Skeletal muscle tissue (tissue), 4 donors: Measurements from ENCODE around the gene WDR54. TPM values are rescaled to one million over a fixed set of nuclear protein-coding genes. Genes with fewer than 3 reads are reported as not detected.
"Not testable (repeated sequence)": the region's sequence is repeated elsewhere in the genome, so short reads cannot be mapped to it uniquely, and the experiment has no call there.

ENCODE experiments used
- H3K27ac ChIP-seq: one replicate; pipeline ENCODE4 v1.7.0; 2013; ENCODE audit warnings: mild to moderate bottlenecking, low read depth, low read length, inconsistent platforms
- H3K27me3 ChIP-seq, 3 donors: one replicate each; pipeline ENCODE4 v1.7.0; 2013; ENCODE audit warnings: low read length in 3 of 3; ENCODE audit not compliant: control insufficient read depth in 3 of 3, insufficient read depth in 3 of 3
- H3K36me3 ChIP-seq, 3 donors: one replicate each; pipeline ENCODE4 v1.7.0; 2013; ENCODE audit warnings: low read length in 3 of 3; ENCODE audit not compliant: control insufficient read depth in 3 of 3, insufficient read depth in 3 of 3
- H3K4me1 ChIP-seq, 3 donors: one replicate each; pipeline ENCODE4 v1.7.0; 2013; ENCODE audit warnings: low read length in 3 of 3, mild to moderate bottlenecking in 3 of 3; ENCODE audit not compliant: control insufficient read depth in 3 of 3, insufficient read depth in 3 of 3
- H3K4me3 ChIP-seq, 3 donors: one replicate each; pipeline ENCODE4 v1.7.0; 2013; ENCODE audit warnings: low read length in 3 of 3
- H3K9ac ChIP-seq, 3 donors: one replicate each; pipeline ENCODE4 v1.7.0; 2013; ENCODE audit warnings: low read length in 3 of 3, mild to moderate bottlenecking in 3 of 3, moderate library complexity in 2 of 3, low read depth in 1 of 3
- H3K9me3 ChIP-seq, 3 donors: one replicate each; pipeline ENCODE4 v1.7.0; 2013; ENCODE audit warnings: low read length in 3 of 3; ENCODE audit not compliant: control insufficient read depth in 3 of 3
- total RNA-seq: library from RNA; depleted of rRNA; stranded (reverse); fragments of >200 nt; gene quantifications from one replicate; pipeline ENCODE4 v1.2.3, GENCODE V29; 2014
- donor health status: Osteomylitis.

WDR54 gene
- total RNA-seq, 1 donor from 2014 or later, result 5.7 TPM

DNA sequence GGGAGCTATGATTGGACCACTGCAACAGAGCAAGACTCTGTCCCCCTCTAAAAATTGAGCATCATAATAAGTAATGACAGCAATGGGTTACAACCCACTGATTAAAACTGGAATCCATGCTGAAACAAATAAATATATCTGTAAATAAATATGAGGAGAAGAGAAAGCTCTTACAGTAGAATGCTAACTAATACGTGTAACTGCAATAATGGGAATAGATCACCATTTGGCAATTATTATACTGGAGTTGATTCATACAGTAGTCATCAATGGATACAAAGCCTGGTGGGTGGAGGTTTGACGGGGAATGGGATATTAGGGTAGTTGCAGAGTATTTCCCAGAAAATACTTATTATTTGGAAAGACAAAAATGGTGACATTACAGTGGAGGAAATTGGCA lies 27.2 kb downstream of the WDR54 start:
- Histone ChIP-seq H3K9ac (no peak overlapping the region), H3K36me3 (no peaks in the 10 kb centered on the region), H3K9me3 (no peaks in the 10 kb centered on the region), H3K27ac (no peak overlapping the region), H3K4me1 (no peaks in the 10 kb centered on the region), H3K4me3 (no peak overlapping the region), H3K27me3 (no peaks in the 10 kb centered on the region)

DNA sequence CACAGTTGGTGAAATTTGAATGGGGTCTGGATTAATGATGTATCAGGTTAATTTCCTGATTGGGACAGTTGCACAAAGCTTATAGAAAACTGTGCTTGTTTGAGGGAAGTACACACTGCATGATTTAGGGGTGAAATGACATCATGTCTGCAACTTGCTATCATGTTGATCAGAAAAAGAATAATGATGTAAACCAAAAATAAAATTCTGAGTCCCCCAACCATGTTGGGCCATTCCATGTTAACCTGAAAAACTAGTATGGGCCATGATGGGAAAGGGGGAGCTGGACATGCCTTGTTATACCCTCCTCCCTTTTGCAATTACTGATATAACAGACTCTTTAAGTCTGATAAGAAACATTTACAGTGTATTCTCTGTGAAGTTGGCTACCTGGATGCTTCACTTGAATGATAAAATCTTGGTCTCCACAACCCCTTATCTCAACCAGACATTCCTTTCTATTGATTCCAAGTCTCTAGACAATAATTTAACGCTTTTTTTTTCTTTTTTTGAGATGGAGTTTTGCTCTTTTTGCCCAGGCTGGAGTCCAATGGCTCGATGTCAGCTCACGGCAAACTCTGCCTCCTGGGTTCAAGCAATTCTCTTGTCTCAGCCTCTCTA lies 29.1 kb downstream of the WDR54 start:
- H3K36me3 ChIP-seq, result no peaks in the 10 kb centered on the region
- peaks cover 7 to 11% (median 7%) of the 10 kb centered on the region in 3 donors for H3K4me1 ChIP-seq
- no peak overlapping the region for H3K9ac ChIP-seq
- no peak overlapping the region for H3K4me3 ChIP-seq
- no peak overlapping the region for H3K27ac ChIP-seq
- no peaks in the 10 kb centered on the region for H3K27me3 ChIP-seq
- H3K9me3 ChIP-seq, result no peaks in the 10 kb centered on the region

DNA sequence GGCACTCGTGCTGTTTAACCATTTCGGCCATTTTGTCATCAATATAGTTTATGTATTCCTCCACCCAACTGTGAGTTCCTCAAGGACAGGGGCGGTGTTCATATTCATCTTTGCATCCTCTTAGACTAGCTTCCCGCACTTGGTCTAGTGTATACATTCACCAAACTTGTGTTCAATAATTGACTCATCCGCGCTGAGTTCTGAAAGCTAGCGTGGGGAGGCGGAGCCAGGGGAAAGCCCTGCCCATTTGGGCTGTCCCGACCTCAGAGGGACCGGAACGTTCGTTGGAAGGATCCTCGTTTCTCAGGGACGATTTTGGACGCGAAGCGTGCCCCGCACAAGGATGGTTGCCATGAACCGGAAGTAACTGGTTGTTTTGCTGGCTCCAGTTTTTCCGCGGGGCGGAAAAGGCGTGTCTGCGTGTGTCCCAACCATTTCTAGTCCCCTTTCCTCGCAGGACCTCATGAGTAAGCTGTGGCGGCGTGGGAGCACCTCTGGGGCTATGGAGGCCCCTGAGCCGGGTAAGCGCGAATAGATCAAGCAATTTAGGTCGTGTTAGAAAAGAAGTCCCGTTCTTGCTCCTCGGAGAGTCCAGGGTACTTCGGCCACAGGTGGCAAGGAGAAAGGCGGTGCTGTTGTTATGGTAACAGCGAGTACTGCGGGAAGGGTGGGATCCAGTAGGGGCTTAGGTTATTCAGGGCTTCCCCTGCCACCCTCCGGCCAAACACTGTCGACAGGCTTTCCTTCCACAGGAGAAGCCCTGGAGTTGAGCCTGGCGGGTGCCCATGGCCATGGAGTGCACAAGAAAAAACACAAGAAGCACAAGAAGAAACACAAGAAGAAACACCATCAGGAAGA lies 33.4 kb downstream of the WDR54 start, which contains the start of gene INO80B:
Gene INO80B, plus strand, starts transcription at position 434 of the 858 bp plus-strand sequence. Its CDS starts 30 bp downstream, at position 464.
- H3K4me1 ChIP-seq, result peaks cover 26 to 41% (median 35%) of the 10 kb centered on the region in 3 donors
- H3K9me3 ChIP-seq, result no peaks in the 10 kb centered on the region
- no peaks in the 10 kb centered on the region for H3K27me3 ChIP-seq
- H3K27ac ChIP-seq, result peak within 1 kb of the TSS; percentile 37
- H3K9ac ChIP-seq, result peak within 1 kb of the TSS; percentile 71 to 89 (median 88)
- H3K4me3 ChIP-seq, result peak within 1 kb of the TSS; percentile 86 to 97 (median 89)
- H3K36me3 ChIP-seq, result peaks cover 0 to 3% (median 3%) of the 10 kb centered on the region in 3 donors

DNA sequence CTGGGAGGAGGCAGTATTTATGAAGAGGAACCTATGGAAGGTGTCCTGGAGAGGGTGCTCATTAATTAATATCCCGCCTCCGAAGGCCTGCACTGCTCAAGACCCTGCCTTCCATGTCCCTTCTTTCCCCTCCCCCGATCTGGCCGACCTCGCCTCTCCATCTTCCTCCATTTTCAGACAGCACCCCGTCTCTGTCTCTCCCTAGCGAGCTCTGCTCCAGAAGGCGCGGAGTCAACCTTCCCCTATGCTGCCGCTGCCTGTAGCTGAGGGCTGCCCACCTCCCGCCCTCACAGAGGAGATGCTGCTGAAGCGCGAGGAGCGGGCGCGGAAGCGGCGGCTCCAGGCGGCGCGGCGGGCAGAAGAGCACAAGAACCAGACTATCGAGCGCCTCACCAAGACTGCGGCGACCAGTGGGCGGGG lies 35.6 kb downstream of the WDR54 start:
- H3K36me3 ChIP-seq, result peaks cover 11 to 13% (median 13%) of the 10 kb centered on the region in 3 donors
- peak overlapping the region; percentile 60 to 95 (median 75) for H3K9ac ChIP-seq
- H3K9me3 ChIP-seq, result no peaks in the 10 kb centered on the region
- peak overlapping the region; percentile 71 to 93 (median 92) for H3K4me3 ChIP-seq
- no peaks in the 10 kb centered on the region for H3K27me3 ChIP-seq
- H3K4me1 ChIP-seq, result peaks cover 26 to 41% (median 35%) of the 10 kb centered on the region in 3 donors
- peak overlapping the region; percentile 92 for H3K27ac ChIP-seq

DNA sequence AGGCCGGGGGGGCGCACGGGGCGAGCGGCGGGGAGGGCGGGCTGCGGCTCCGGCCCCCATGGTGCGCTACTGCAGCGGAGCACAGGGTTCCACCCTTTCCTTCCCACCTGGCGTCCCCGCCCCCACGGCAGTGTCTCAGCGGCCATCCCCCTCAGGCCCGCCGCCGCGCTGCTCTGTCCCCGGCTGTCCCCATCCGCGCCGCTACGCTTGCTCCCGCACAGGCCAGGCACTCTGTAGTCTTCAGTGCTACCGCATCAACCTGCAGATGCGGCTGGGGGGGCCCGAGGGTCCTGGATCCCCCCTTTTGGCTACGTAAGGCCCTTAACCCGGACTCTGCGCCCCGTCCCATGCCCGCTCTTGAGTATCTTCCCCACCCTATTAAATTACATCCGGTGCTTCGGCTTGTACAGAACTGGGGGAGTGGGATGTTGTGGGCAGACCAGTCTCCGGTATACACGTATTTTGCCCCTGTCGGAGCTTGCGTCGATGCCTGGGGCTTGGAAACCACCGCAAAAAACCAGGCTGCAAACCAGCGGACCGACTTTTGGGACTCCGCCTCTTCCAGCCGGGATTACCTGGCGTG lies 36.1 kb downstream of the WDR54 start:
- Histone ChIP-seq H3K27me3 (no peaks in the 10 kb centered on the region), H3K9me3 (no peaks in the 10 kb centered on the region), H3K4me3 (peak overlapping the region; percentile 92 to 95 (median 93)), H3K9ac (peak overlapping the region; percentile 93 to 95 (median 94)), H3K36me3 (peaks cover 15 to 18% (median 18%) of the 10 kb centered on the region in 3 donors), H3K27ac (peak overlapping the region; percentile 92), H3K4me1 (peaks cover 26 to 41% (median 35%) of the 10 kb centered on the region in 3 donors)

DNA sequence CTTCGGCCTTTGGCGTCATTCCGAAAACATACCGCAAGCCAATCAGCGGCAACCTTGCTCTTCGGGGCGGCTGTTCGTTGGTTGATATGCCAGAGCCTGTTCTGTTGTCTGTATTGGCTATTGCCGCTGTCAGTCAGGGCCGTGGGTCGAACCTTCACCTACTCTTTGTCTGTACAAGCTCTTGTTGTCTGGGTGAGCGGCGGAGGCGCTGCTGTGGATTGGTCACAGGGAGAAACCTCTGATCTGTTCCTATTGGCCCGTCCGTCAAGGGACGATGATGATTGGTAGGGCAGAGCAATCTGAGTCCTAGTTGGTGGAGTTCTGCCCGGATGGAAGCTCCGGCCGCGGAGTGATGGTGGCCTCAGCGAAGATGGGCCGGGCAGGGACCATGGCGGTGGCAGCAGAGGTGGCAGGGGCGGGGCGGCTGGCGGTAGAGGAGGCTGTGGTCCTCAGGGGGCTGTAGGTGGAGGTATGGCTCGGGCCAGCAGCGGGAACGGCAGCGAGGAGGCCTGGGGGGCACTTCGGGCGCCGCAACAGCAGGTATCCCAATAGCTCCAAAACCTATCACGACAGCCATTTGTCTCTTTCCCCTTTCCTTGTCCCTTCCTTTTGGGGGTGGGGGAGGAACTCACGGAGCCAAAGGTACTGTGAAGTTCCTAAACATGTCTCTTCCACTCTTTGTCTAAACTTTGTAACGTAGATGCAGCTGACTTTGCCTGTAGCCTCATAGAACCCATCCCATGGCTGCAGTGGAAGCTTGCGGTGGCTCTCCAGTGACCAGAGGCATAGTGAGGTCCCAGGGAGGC lies 36.8 kb downstream of the WDR54 start, which contains the start of gene WBP1:
Gene WBP1, plus strand, starts transcription at position 307 of the 806 bp plus-strand sequence. Its CDS starts 165 bp downstream, at position 472.
- Histone ChIP-seq H3K4me3 (peak within 1 kb of the TSS; percentile 94 to 99 (median 97)), H3K27ac (peak within 1 kb of the TSS; percentile 92), H3K9ac (peak within 1 kb of the TSS; percentile 93 to 95 (median 94)), H3K4me1 (peaks cover 26 to 41% (median 35%) of the 10 kb centered on the region in 3 donors), H3K27me3 (no peaks in the 10 kb centered on the region), H3K36me3 (peaks cover 20 to 24% (median 22%) of the 10 kb centered on the region in 3 donors), H3K9me3 (no peaks in the 10 kb centered on the region)

DNA sequence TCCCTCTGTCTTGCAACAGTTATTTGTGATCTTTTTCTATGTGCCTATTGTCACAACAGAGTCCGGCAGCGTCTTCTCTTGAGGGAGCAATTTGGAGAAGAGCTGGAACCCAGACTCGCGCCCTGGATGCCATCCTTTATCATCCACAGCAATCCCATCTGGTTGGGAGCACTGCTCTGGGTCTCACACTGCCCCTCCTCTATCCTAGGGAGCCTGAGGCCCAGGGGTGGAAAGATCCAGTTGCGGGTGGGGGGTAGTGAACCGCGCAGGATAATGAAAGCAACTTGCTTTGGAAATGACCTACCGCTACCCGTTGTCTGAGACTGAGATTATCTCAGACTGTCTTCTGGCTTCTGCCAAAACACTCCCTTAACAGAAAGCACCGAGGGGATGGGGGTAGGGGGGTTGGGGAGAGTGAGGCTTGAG lies 37.4 kb downstream of the WDR54 start:
- Histone ChIP-seq H3K27ac (peak overlapping the region; percentile 17), H3K4me3 (peak overlapping the region; percentile 94 to 99 (median 97)), H3K9me3 (no peaks in the 10 kb centered on the region), H3K36me3 (peaks cover 20 to 24% (median 22%) of the 10 kb centered on the region in 3 donors), H3K4me1 (peaks cover 26 to 42% (median 35%) of the 10 kb centered on the region in 3 donors), H3K9ac (peak overlapping the region; percentile 77 to 85 (median 78)), H3K27me3 (no peaks in the 10 kb centered on the region)

DNA sequence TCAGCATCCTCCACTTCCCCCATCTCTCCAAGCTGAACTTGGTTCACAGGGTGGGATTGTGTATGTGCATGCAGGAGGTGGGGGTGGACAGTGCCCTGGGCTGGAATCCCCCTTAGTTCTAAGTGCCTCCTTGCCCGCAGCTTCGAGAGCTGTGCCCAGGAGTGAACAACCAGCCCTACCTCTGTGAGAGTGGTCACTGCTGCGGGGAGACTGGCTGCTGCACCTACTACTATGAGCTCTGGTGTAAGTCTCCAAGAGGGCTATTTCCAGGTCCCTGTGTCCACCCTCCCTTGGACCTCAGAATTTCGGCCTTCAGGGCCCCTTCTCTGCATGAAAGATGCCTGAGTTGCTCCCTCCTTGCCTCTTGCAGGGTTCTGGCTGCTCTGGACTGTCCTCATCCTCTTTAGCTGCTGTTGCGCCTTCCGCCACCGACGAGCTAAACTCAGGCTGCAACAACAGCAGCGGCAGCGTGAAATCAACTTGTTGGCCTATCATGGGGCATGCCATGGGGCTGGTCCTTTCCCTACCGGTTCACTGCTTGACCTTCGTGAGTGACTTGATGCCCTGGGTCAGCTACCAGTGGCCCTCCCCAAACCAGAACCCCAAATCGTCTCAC lies 38.1 kb downstream of the WDR54 start:
- H3K27ac ChIP-seq, H3K9ac ChIP-seq, H3K9me3 ChIP-seq, H3K27me3 ChIP-seq: not testable (repeated sequence)
- peak overlapping the region in 2 of 3 donors; percentile 10 to 20 for H3K4me3 ChIP-seq
- H3K4me1 ChIP-seq, result peaks cover 32 to 48% (median 37%) of the 10 kb centered on the region in 3 donors
- H3K36me3 ChIP-seq, result peaks cover 20 to 24% (median 22%) of the 10 kb centered on the region in 3 donors

DNA sequence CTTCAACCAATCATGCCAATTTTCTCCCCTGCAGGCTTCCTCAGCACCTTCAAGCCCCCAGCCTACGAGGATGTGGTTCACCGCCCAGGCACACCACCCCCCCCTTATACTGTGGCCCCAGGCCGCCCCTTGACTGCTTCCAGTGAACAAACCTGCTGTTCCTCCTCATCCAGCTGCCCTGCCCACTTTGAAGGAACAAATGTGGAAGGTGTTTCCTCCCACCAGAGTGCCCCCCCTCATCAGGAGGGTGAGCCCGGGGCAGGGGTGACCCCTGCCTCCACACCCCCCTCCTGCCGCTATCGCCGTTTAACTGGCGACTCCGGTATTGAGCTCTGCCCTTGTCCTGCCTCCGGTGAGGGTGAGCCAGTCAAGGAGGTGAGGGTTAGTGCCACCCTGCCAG lies 38.7 kb downstream of the WDR54 start:
- not testable (repeated sequence) for H3K27me3 ChIP-seq, H3K4me3 ChIP-seq, H3K9ac ChIP-seq, H3K9me3 ChIP-seq, H3K27ac ChIP-seq
- Histone ChIP-seq H3K4me1 (peaks cover 31 to 48% (median 36%) of the 10 kb centered on the region in 3 donors), H3K36me3 (peaks cover 20 to 24% (median 22%) of the 10 kb centered on the region in 3 donors)
